Glomerular endothelial cell (primary cell): ENCODE data around the gene CSHL1. TPM values are rescaled to one million over a fixed set of nuclear protein-coding genes. Genes with fewer than 3 reads are reported as not detected.

ENCODE experiments used
- total RNA-seq: library from RNA; depleted of rRNA; stranded (reverse); fragments of >200 nt; gene quantifications from 2 replicates; pipeline ENCODE4 v1.2.3, GENCODE V29; 2015

CSHL1 gene
- total RNA-seq, 1 donor from 2014 or later: not detected

Other genes starting within 250 kb of the CSHL1 start
- gene LIMD2, start 211.1 kb downstream of the CSHL1 start, total RNA-seq: 73.9 and 93.6 TPM in 2 replicates
- gene STRADA, start 169.5 kb downstream of the CSHL1 start, total RNA-seq: 23.3 and 34.2 TPM in 2 replicates
- gene CCDC47, start 137.7 kb downstream of the CSHL1 start, total RNA-seq: 31.3 and 70.1 TPM in 2 replicates
- 53.5 and 83.8 TPM in 2 replicates for gene DDX42, start 137.1 kb downstream of the CSHL1 start, total RNA-seq
- gene PSMC5, start 83.8 kb downstream of the CSHL1 start, total RNA-seq: 95.5 and 108 TPM in 2 replicates
- gene FTSJ3, start 83.6 kb downstream of the CSHL1 start, total RNA-seq: 35.5 and 53.9 TPM in 2 replicates
- gene SMARCD2, start 68.6 kb downstream of the CSHL1 start, total RNA-seq: 79.5 and 105 TPM in 2 replicates
- not detected in 2 replicates for gene CSH2, start 37.6 kb downstream of the CSHL1 start, total RNA-seq
- gene GH2, start 29.3 kb downstream of the CSHL1 start, total RNA-seq: not detected in 2 replicates
- gene CSH1, start 14.7 kb downstream of the CSHL1 start, total RNA-seq: not detected in 2 replicates
- not detected in 2 replicates for gene GH1, start 7.6 kb upstream of the CSHL1 start, total RNA-seq
- gene CD79B, start 21.1 kb upstream of the CSHL1 start, total RNA-seq: 0.70 and 3.2 TPM in 2 replicates
- not detected in 2 replicates for gene SCN4A, start 61.7 kb upstream of the CSHL1 start, total RNA-seq
- 0.12 and 2.0 TPM in 2 replicates for gene PRR29, start 87.1 kb upstream of the CSHL1 start, total RNA-seq
- 1,004 and 1,319 TPM in 2 replicates for gene ICAM2, start 109.4 kb upstream of the CSHL1 start, total RNA-seq
- 9.3 and 19.5 TPM in 2 replicates for gene ERN1, start 218.9 kb upstream of the CSHL1 start, total RNA-seq